ENCODE data around the gene MX1.

DNA sequence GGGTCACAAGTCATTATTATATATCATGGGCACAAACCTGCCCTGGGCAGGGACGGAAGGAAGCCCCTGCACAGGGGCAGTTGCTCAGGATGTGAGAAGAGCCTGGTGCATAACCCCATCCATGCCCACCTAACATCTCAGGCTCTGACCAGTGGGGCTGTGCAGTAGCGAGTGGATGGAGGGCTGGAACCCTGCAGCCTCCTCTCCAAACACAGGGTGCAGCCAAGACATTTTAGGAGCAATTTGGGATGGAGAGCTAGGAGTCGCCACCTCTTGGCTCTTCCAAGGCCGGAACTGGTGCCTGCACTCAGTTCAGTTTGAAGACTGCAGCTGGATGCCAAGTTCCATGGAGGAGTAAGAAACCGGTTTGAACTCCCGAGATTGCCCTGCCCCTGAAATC is 2.8 kb downstream of the MX1 start:
- no peak for TF ChIP-seq CTCF (IDR thresholded peaks at IDR 0.05)
- no peak for TF ChIP-seq POLR2A (IDR thresholded peaks at IDR 0.05)
- no peak for TF ChIP-seq POLR2AphosphoS5 (IDR thresholded peaks at IDR 0.05)
